ENCODE data around the gene RNU1-1.
"Not testable (repeated sequence)": the region's sequence is repeated elsewhere in the genome, so short reads cannot be mapped to it uniquely, and the experiment has no call there.

DNA sequence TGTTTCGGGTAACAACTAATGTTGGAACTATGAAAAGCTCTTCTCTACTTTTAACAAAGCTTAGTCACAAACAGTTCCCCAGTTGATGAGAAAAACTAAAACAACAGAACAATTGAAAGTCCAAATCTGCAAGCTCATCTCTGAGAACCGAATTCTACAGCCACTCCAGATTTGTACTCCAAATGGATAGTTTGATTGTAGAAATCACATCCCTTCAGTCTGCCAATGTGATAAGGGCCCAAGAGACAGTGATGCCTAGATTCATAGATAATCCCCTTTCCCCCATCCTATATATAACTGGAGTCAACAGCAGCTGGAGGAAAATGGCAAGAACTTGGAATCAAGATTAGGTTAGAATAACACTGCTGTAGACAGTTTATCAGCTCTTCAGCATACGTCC, 14.3 kb upstream of the RNU1-1 start:
- TF ChIP-seq BCL11A (IDR thresholded peaks at IDR 0.05; ENCODE audit: low read depth in 2 of 2, low read length in 2 of 2); JUN (IDR thresholded peaks at IDR 0.05; ENCODE audit: low read depth, low read length); CEBPB (IDR thresholded peaks at IDR 0.05; ENCODE audit: low read depth, low read length): not testable (repeated sequence)
- TF ChIP-seq, protein P1, sequence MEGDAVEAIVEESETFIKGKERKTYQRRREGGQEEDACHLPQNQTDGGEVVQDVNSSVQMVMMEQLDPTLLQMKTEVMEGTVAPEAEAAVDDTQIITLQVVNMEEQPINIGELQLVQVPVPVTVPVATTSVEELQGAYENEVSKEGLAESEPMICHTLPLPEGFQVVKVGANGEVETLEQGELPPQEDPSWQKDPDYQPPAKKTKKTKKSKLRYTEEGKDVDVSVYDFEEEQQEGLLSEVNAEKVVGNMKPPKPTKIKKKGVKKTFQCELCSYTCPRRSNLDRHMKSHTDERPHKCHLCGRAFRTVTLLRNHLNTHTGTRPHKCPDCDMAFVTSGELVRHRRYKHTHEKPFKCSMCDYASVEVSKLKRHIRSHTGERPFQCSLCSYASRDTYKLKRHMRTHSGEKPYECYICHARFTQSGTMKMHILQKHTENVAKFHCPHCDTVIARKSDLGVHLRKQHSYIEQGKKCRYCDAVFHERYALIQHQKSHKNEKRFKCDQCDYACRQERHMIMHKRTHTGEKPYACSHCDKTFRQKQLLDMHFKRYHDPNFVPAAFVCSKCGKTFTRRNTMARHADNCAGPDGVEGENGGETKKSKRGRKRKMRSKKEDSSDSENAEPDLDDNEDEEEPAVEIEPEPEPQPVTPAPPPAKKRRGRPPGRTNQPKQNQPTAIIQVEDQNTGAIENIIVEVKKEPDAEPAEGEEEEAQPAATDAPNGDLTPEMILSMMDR (IDR thresholded peaks at IDR 0.05; ENCODE audit: control extremely low read depth in 1 of 3, insufficient read depth in 1 of 3, low read depth in 1 of 3, low read length in 3 of 3) = not testable (repeated sequence)
- TF ChIP-seq, protein P2, sequence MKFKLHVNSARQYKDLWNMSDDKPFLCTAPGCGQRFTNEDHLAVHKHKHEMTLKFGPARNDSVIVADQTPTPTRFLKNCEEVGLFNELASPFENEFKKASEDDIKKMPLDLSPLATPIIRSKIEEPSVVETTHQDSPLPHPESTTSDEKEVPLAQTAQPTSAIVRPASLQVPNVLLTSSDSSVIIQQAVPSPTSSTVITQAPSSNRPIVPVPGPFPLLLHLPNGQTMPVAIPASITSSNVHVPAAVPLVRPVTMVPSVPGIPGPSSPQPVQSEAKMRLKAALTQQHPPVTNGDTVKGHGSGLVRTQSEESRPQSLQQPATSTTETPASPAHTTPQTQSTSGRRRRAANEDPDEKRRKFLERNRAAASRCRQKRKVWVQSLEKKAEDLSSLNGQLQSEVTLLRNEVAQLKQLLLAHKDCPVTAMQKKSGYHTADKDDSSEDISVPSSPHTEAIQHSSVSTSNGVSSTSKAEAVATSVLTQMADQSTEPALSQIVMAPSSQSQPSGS (IDR thresholded peaks at IDR 0.05; ENCODE audit: low read length) = not testable (repeated sequence)

All from H1 (cell line).